ENCODE data around the gene MCF2L.

MCF2L gene

DNA sequence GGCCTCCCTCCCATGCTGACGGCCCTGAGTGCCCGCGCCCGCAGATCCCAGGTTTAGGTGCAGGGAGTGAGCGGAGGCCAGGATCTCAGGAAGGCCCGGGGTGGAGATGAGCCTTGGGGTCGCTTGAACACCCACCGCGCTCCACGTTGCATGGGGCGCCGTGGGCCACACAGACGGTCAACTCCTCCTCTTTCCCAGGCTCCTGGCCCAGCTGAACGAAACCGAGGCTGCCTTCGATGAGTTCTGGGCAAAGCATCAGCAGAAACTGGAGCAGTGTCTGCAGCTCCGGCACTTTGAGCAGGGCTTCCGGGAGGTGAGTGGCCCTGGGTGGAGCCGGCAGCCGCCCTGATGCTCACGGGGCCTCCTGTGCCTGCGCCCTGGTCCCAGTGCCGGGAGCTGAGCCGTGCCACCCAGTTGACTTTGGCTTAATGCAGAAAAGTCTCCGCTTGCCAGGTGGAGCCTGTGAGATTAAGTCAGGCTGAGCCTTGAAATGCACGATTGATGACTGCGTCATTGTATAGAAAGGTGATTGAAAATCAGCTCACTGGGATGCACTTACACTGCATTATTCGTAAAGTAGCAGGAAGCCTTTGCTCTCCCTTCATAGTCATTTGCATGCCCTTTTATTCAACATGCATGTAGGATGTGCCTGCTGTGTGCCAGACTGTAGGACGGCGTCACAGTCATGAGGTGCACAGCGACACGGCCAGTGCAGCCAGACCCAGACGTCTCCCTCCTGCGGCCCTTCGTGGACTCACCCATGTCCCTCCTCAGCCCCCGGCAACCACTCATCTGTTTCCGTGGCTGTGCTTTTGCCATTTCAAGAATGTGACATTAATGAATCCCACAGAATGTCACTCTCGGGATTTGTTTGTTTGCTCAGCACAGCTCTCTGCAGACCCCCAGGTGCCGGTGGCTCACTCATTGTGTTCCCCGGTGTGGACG lies 101.1 kb downstream of the MCF2L start:
- no peak overlapping the region for H3K4me3 ChIP-seq (ENCODE audit: low read length)
- no peak for DNase-seq (ENCODE audit: low read depth)
- TF ChIP-seq, protein P1, sequence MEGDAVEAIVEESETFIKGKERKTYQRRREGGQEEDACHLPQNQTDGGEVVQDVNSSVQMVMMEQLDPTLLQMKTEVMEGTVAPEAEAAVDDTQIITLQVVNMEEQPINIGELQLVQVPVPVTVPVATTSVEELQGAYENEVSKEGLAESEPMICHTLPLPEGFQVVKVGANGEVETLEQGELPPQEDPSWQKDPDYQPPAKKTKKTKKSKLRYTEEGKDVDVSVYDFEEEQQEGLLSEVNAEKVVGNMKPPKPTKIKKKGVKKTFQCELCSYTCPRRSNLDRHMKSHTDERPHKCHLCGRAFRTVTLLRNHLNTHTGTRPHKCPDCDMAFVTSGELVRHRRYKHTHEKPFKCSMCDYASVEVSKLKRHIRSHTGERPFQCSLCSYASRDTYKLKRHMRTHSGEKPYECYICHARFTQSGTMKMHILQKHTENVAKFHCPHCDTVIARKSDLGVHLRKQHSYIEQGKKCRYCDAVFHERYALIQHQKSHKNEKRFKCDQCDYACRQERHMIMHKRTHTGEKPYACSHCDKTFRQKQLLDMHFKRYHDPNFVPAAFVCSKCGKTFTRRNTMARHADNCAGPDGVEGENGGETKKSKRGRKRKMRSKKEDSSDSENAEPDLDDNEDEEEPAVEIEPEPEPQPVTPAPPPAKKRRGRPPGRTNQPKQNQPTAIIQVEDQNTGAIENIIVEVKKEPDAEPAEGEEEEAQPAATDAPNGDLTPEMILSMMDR (conservative IDR thresholded peaks at IDR 0.05; ENCODE audit: low read length), result no peak

DNA sequence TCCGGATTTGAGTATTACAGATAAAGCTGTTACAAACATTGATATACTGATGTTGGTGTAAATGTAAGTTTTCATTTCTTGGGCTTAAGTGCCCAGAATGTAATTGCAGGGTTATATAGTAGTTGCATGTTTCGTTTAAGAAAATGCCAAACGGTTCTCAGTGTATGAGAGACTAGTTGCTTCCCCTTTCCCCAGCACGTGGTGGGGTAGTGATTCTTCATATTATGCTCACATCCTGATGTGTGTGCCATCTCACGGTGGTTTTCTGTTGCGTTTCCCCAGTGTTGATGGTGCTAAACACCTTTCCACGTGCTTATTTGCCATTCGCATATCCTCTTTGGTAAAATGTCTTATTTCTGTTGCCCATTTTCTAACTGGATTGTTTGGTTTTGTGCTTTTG lies 101.8 kb downstream of the MCF2L start:
- TF ChIP-seq, protein P1 (conservative IDR thresholded peaks at IDR 0.05; ENCODE audit: low read length), result no peak
- H3K4me3 ChIP-seq (ENCODE audit: low read length), result no peak overlapping the region
- no peak for DNase-seq (ENCODE audit: low read depth)

DNA sequence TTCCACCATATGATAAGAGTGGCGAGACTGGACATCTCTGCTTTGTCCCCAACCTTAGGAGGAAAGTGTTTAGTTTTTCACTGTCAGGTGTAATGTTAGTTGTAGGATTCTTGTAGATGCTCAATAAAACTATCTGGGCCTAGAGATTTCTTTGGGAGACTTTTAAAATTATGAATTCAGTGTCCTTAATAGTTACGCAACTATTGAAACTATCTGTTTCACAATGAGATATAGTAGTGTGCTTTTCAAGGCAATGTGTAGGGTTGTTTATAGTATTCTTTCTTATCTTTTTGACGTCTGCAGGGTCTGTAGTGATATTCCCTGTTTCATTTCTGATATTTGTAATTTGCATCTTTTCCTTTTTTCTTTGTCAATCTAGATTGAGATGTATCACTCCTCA lies 103.4 kb downstream of the MCF2L start:
- TF ChIP-seq, protein P1 (conservative IDR thresholded peaks at IDR 0.05; ENCODE audit: low read length), result no peak
- H3K4me3 ChIP-seq (ENCODE audit: low read length), result no peak overlapping the region
- DNase-seq (ENCODE audit: low read depth), result no peak

DNA sequence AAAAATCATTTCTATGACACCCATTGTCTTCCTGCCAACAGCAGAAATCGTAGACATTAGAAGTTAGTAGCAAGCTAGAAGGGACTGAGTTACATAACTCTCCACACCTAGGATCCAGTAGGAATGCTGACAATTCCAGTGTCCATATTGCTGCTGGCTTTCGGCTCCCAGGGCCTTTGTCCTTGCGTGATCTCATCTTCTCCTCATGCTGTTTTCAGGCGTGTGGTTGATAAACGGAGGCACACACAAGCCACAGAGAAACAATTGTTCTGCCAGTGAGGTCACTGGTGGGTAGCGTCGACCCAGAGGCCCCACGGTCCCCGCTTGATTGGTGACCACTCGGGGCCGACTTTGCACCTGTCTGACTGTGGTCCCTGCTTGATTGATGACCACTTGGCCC lies 104.9 kb downstream of the MCF2L start:
- DNase-seq (ENCODE audit: low read depth), result no peak
- no peak overlapping the region for H3K4me3 ChIP-seq (ENCODE audit: low read length)
- TF ChIP-seq, protein P1 (conservative IDR thresholded peaks at IDR 0.05; ENCODE audit: low read length), result no peak

DNA sequence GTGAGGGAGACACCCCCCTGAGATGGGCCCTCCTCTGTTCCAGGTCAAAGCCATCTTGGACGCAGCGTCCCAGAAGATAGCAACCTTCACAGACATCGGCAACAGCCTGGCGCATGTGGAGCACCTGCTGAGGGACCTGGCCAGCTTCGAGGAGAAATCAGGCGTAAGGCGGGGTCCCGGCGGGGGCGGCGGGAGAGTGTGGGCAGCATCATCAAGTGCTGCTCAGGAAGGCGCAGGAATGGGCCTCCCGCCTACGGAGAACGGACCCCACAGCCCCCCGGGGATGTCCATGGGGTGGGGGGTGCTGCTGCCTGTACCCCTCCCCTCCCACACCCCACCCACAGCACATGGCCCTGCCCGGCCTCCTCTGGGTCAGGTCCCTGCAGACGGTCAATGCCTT lies 105.4 kb downstream of the MCF2L start:
- no peak overlapping the region for H3K4me3 ChIP-seq (ENCODE audit: low read length)
- no peak for DNase-seq (ENCODE audit: low read depth)
- TF ChIP-seq, protein P1 (conservative IDR thresholded peaks at IDR 0.05; ENCODE audit: low read length), result no peak

DNA sequence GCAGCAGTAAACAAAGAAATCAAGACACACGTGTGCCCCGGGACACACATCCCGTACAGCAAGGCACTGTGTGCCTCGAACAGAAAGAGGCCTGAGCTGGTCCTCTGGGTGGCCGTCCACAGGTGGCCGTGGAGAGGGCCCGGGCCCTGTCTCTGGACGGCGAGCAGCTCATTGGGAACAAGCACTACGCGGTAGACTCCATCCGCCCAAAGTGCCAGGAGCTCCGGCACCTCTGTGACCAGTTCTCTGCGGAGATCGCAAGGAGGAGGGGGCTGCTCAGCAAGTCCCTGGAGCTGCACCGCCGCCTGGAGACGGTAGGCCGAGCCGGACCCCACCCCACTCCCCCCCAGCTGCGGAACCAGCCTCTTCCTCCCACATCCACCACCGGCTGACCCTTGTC lies 105.9 kb downstream of the MCF2L start:
- DNase-seq (ENCODE audit: low read depth), result no peak
- TF ChIP-seq, protein P1 (conservative IDR thresholded peaks at IDR 0.05; ENCODE audit: low read length), result no peak

DNA sequence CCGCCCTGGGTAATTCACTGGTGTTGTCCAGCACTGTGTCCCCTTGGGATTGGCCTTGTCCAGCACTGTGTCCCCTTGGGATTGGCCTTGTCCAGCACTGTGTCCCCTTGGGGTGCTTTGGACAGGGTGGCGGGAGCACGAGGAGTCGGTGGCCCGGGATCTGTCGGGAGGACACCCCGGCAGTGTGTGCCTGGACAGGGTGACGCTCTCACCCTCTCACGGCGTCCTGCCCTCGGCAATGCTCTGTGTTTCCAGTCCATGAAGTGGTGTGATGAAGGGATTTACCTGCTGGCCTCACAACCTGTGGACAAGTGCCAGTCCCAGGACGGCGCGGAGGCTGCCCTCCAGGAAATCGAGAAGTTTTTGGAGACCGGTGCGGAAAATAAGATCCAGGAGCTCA lies 106.7 kb downstream of the MCF2L start:
- TF ChIP-seq, protein P1 (conservative IDR thresholded peaks at IDR 0.05; ENCODE audit: low read length), result no peak
- no peak overlapping the region for H3K4me3 ChIP-seq (ENCODE audit: low read length)
- no peak for DNase-seq (ENCODE audit: low read depth)

More for the DNA sequence above, 105.9 kb downstream of the MCF2L start:
- H3K4me3 ChIP-seq (ENCODE audit: low read length), result no peak overlapping the region

Measured in AG10803 (cell line).